Kidney (tissue), 14 donors: ENCODE results near the gene PRKD3. TPM values are rescaled to one million over a fixed set of nuclear protein-coding genes. Genes with fewer than 3 reads are reported as not detected.

Experiments
- DNase-seq, 5 donors: peaks; one replicate each; pipeline ENCODE4 v3.0.0-alpha.2; 2013 to 2020
- FAIRE-seq: peaks from 2 replicates; lab custom pipeline; 2012; peaks lifted over from hg19 to GRCh38; lab: Jason Lieb, UNC
- H3K27ac ChIP-seq, 2 donors: one replicate each; pipeline ENCODE4 v1.7.0; 2013; ENCODE audit warnings: low read depth in 2 of 2, low read length in 2 of 2, inconsistent platforms in 1 of 2
- H3K27me3 ChIP-seq: one replicate; pipeline ENCODE4 v1.7.1; 2013; ENCODE audit warnings: low read length, inconsistent platforms; ENCODE audit not compliant: control insufficient read depth, insufficient read depth
- H3K36me3 ChIP-seq, 3 donors: one replicate each; pipeline versions ENCODE4 v1.7.0 to v1.7.1; 2013; ENCODE audit warnings: low read length in 3 of 3, control low read depth in 1 of 3, inconsistent platforms in 1 of 3; ENCODE audit not compliant: insufficient read depth in 3 of 3, control insufficient read depth in 2 of 3
- H3K4me1 ChIP-seq, 3 donors: one replicate each; pipeline versions ENCODE4 v1.7.0 to v1.7.1; 2013; ENCODE audit warnings: low read length in 3 of 3, inconsistent platforms in 1 of 3, low read depth in 1 of 3; ENCODE audit not compliant: control insufficient read depth in 2 of 3, insufficient read depth in 2 of 3
- H3K4me3 ChIP-seq, 3 donors: one replicate each; pipeline versions ENCODE4 v1.7.0 to v1.8.1; 2013; ENCODE audit warnings: low read length in 3 of 3, control low read depth in 1 of 3, inconsistent platforms in 1 of 3
- H3K9ac ChIP-seq, 3 donors: one replicate each; pipeline versions ENCODE4 v1.7.0 to v1.7.1; 2013; ENCODE audit warnings: low read length in 3 of 3, control low read depth in 1 of 3, inconsistent platforms in 1 of 3
- H3K9me3 ChIP-seq, 3 donors: one replicate each; pipeline versions ENCODE4 v1.7.0 to v1.7.1; 2013; ENCODE audit warnings: low read length in 3 of 3, control low read depth in 1 of 3, inconsistent platforms in 1 of 3; ENCODE audit not compliant: control insufficient read depth in 2 of 3, insufficient read depth in 1 of 3
- CTCF ChIP-seq: IDR thresholded peaks from 3 replicates; pipeline ENCODE4 v1.5.1; 2012; ENCODE audit warnings: mild to moderate bottlenecking, moderate library complexity, borderline replicate concordance; ENCODE audit not compliant: insufficient read depth; ENCODE audit errors: extremely low read depth
- intact Hi-C: fragments of 100-400 bp; cut with DNase I; formaldehyde crosslinking; loops from one replicate; pipeline ENCODE4 v1.11.1; 2022
- polyA plus RNA-seq: library from polyadenylated mRNA; stranded (reverse); fragments of 350-450 nt; fragmentation: Illumina TruSeq; extraction: RNeasy Lipid Tissue Mini Kit (QIAGEN cat#74804); gene quantifications from one replicate; pipeline ENCODE4 v1.2.3, GENCODE V29; 2014; ENCODE audit warnings: low read depth, low replicate concordance; ENCODE audit not compliant: insufficient read depth
- total RNA-seq: library from RNA; stranded (reverse); fragmentation: NEBNext Ultra II Directional; extraction: Animal tissue kit (Norgen Biotek cat#: 25700); gene quantifications from one replicate; pipeline ENCODE4 v1.2.1, GENCODE V29; 2021
- donor health status: control.
- donor health status: control.
- donor health status: control.
- donor health status: control.
- donor health status: control.
- donor health status: DM: yes; HTN: yes; CAD: no.
- donor health status: Normal renal cell carcinoma (clear cell type).

Gene PRKD3
- total and polyA plus RNA-seq, 2 donors from 2014 or later: 7.1 to 45.7 TPM

- Histone ChIP-seq H3K9me3 (no peaks in the 10 kb centered on the region), H3K4me1 (no peaks in the 10 kb centered on the region), H3K36me3 (peaks cover 4 to 10% (median 4%) of the 10 kb centered on the region in 3 donors), H3K27me3 (no peaks in the 10 kb centered on the region), H3K4me3 (no peak overlapping the region), H3K9ac (no peak overlapping the region), H3K27ac (no peak overlapping the region)
- DNase-seq (no peak), FAIRE-seq (no peak)
- TF ChIP-seq CTCF: no peak
- intact Hi-C loops: no loop called here
Observed at GRCh38 chr2:37283207-37283606, 41.4 kb downstream of the PRKD3 start.

GRCh38 chr2:37282746-37283145 lies 41.9 kb downstream of the PRKD3 start:
- no peak for TF ChIP-seq CTCF
- no peaks in the 10 kb centered on the region for H3K9me3 ChIP-seq
- DNase-seq (no peak), FAIRE-seq (no peak)
- no peak overlapping the region for H3K9ac ChIP-seq
- no peaks in the 10 kb centered on the region for H3K4me1 ChIP-seq
- no peak overlapping the region for H3K4me3 ChIP-seq
- intact Hi-C loops: no loop called here
- H3K27ac ChIP-seq: no peak overlapping the region
- peaks cover 3 to 10% (median 4%) of the 10 kb centered on the region in 3 donors for H3K36me3 ChIP-seq
- H3K27me3 ChIP-seq: no peaks in the 10 kb centered on the region

- no peaks in the 10 kb centered on the region for H3K27me3 ChIP-seq
- no peak overlapping the region for H3K27ac ChIP-seq
- H3K9ac ChIP-seq: no peak overlapping the region
- H3K4me1 ChIP-seq: no peaks in the 10 kb centered on the region
- no peaks in the 10 kb centered on the region for H3K9me3 ChIP-seq
- TF ChIP-seq CTCF: no peak
- H3K4me3 ChIP-seq: no peak overlapping the region
- FAIRE-seq (no peak), DNase-seq (no peak)
- H3K36me3 ChIP-seq: peaks cover 3 to 11% (median 4%) of the 10 kb centered on the region in 3 donors
- intact Hi-C loops: no loop called here
Observed at GRCh38 chr2:37281916-37282315, 42.7 kb downstream of the PRKD3 start.

GRCh38 chr2:37276291-37276690 lies 48.3 kb downstream of the PRKD3 start:
- TF ChIP-seq CTCF: no peak
- intact Hi-C loops: no loop called here
- Histone ChIP-seq H3K9me3 (no peaks in the 10 kb centered on the region), H3K27me3 (no peaks in the 10 kb centered on the region), H3K36me3 (peaks cover 2 to 19% (median 15%) of the 10 kb centered on the region in 3 donors), H3K4me3 (no peak overlapping the region), H3K4me1 (no peaks in the 10 kb centered on the region), H3K27ac (no peak overlapping the region), H3K9ac (no peak overlapping the region)
- no peak for DNase-seq
- no peak for FAIRE-seq
